HCT116 (cell line): ENCODE measurements around the gene NFE2. TPM values are rescaled to one million over a fixed set of nuclear protein-coding genes. Genes with fewer than 3 reads are reported as not detected.
"Not testable (repeated sequence)": the region's sequence is repeated elsewhere in the genome, so short reads cannot be mapped to it uniquely, and the experiment has no call there.

Experiments used
- ATAC-seq: fragments of 200-7000 bp; cut with Tn5 transposase; 2 replicates; pipeline ENCODE4 v1.9.1; 2020; ENCODE audit warnings: mild to moderate bottlenecking, moderate library complexity
- BruUV-seq: library from RNA; stranded (reverse); fragments of 400-500 nt; replicated peaks from 2 replicates; lab custom pipeline; 2021; lab: Mats Ljungman, UMichigan
- CTCF ChIA-PET: fragments of 300-600 bp; sonication (Branson Sonifier 250); formaldehyde crosslinking; loops from one replicate; lab custom pipeline; 2021; ENCODE audit warnings: antibody characterized with exemption; lab: Charles Lee
- POLR2A ChIA-PET: fragments of 300-600, 350-600 bp; sonication (Branson Sonifier 250); formaldehyde crosslinking; loops from one replicate; lab custom pipeline; 2021; ENCODE audit warnings: antibody characterized with exemption; lab: Charles Lee
- RAD21 ChIA-PET, 2 experiments: fragments of 300-600 bp; sonication (Branson Sonifier 250); formaldehyde crosslinking; loops; one replicate each; lab custom pipeline; 2023; ENCODE audit warnings: low total read pairs in 2 of 2; ENCODE audit not compliant: uncharacterized antibody in 2 of 2, unreplicated experiment in 2 of 2, low non-redundant PET in 1 of 2; lab: Charles Lee
- DNase-seq: peaks from one replicate; pipeline ENCODE4 v3.0.0-alpha.2; 2010; ENCODE audit warnings: low read depth, low spot score
- H2AFZ ChIP-seq: fragments of 200-600 bp; shearing (Covaris generic), sonication (generic); 2 replicates; pipeline ENCODE4 v1.6.1; 2017; ENCODE audit warnings: low read depth, mixed run types, mixed read lengths, antibody characterized with exemption, low read length; ENCODE audit not compliant: poor library complexity, severe bottlenecking
- H3K27ac ChIP-seq: 2 replicates; pipeline ENCODE4 v1.5.1; 2012; ENCODE audit warnings: low read depth, low read length
- H3K27me3 ChIP-seq: fragments of 200-600 bp; sonication (generic); 2 replicates; pipeline ENCODE4 v1.6.1; 2016; ENCODE audit warnings: mixed run types, low read length, mixed read lengths; ENCODE audit not compliant: insufficient read depth
- H3K36me3 ChIP-seq, 2 experiments: fragments of 200-500 bp in 1 of 2; fragments of 200-600 bp in 1 of 2; sonication (Bioruptor generic) in 1 of 2; sonication (generic) in 1 of 2; 2 replicates each; pipeline versions ENCODE4 v1.5.1 to v1.6.1; 2014 to 2016; ENCODE audit warnings: low read length in 2 of 2, inconsistent platforms in 1 of 2, mixed read lengths in 1 of 2, mixed run types in 1 of 2; ENCODE audit not compliant: insufficient read depth in 2 of 2, control insufficient read depth in 1 of 2
- H3K4me1 ChIP-seq, 2 experiments: fragments of 200-600 bp in 1 of 2; sonication (generic) in 1 of 2; 2 replicates each; pipeline versions ENCODE4 v1.5.1 to v1.6.1; 2012 to 2017; ENCODE audit warnings: low read length in 2 of 2, inconsistent platforms in 1 of 2, mild to moderate bottlenecking in 1 of 2, mixed read lengths in 1 of 2, mixed run types in 1 of 2, moderate library complexity in 1 of 2; ENCODE audit not compliant: insufficient read depth in 2 of 2, control insufficient read depth in 1 of 2
- H3K4me2 ChIP-seq: fragments of 200-600 bp; sonication (generic); 2 replicates; pipeline ENCODE4 v1.6.1; 2017; ENCODE audit warnings: mixed run types, low read length, mixed read lengths
- H3K4me3 ChIP-seq, 2 experiments: fragments of 200-600 bp in 1 of 2; sonication (generic) in 1 of 2; replicated peaks in 1 of 2; 2 replicates each; pipeline ENCODE4 v1.5.1; 2011 to 2016; ENCODE audit warnings: low read length in 2 of 2, control low read depth in 1 of 2, low read depth in 1 of 2, mild to moderate bottlenecking in 1 of 2, mixed read lengths in 1 of 2, mixed run types in 1 of 2
- H3K79me2 ChIP-seq: fragments of 200-600 bp; sonication (generic); 2 replicates; pipeline ENCODE4 v1.6.1; 2017; ENCODE audit warnings: mild to moderate bottlenecking, mixed run types, low read length, moderate library complexity, mixed read lengths; ENCODE audit not compliant: insufficient read depth
- H3K9ac ChIP-seq: fragments of 200-600 bp; sonication (generic); 2 replicates; pipeline ENCODE4 v1.6.1; 2016; ENCODE audit warnings: low read length, mixed read lengths
- H3K9me2 ChIP-seq: fragments of 200-600 bp; sonication (generic), shearing (Covaris generic); 2 replicates; pipeline ENCODE4 v1.6.1; 2017; ENCODE audit warnings: mixed run types, mild to moderate bottlenecking, moderate library complexity; ENCODE audit not compliant: insufficient read depth
- H3K9me3 ChIP-seq, 2 experiments: fragments of 200-500 bp in 1 of 2; fragments of 200-600 bp in 1 of 2; sonication (Bioruptor generic) in 1 of 2; sonication (generic) in 1 of 2; 2 replicates each; pipeline ENCODE4 v1.6.1; 2014 to 2017; ENCODE audit warnings: low read length in 2 of 2, mixed read lengths in 2 of 2, inconsistent platforms in 1 of 2, low read depth in 1 of 2, mild to moderate bottlenecking in 1 of 2, mixed run types in 1 of 2, moderate library complexity in 1 of 2; ENCODE audit not compliant: control insufficient read depth in 1 of 2, insufficient read depth in 1 of 2
- H4K20me1 ChIP-seq: fragments of 200-600 bp; sonication (generic), shearing (Covaris generic); 2 replicates; pipeline ENCODE4 v1.6.1; 2017; ENCODE audit warnings: mixed run types, mild to moderate bottlenecking, moderate library complexity; ENCODE audit not compliant: insufficient read depth
- CTCF ChIP-seq, 3 experiments: fragments of 200-600 bp in 1 of 3; sonication (generic) in 1 of 3; IDR thresholded peaks in 2 of 3; conservative IDR thresholded peaks in 1 of 3; 2 replicates each; pipeline ENCODE4 v1.5.1; 2012 to 2017; ENCODE audit warnings: low read depth in 2 of 3, low read length in 2 of 3, antibody characterized with exemption in 1 of 3, borderline replicate concordance in 1 of 3, control low read depth in 1 of 3, mild to moderate bottlenecking in 1 of 3, mixed read lengths in 1 of 3, mixed run types in 1 of 3, moderate library complexity in 1 of 3; ENCODE audit not compliant: insufficient read depth in 1 of 3
- REST ChIP-seq: IDR thresholded peaks from 2 replicates; pipeline ENCODE4 v1.6.1; 2012; ENCODE audit warnings: low read depth
- intact Hi-C: fragments of 100-400 bp; cut with micrococcal nuclease; formaldehyde crosslinking; loops from 2 replicates; pipeline ENCODE4 v1.10.0; 2022
- total RNA-seq: library from RNA; stranded (reverse); gene quantifications from one replicate; pipeline ENCODE4 v1.2.1, GENCODE V29; 2021; ENCODE audit not compliant: unreplicated experiment

The NFE2 gene
- total RNA-seq, 1 experiment from 2014 or later: 1.3 TPM

DNA sequence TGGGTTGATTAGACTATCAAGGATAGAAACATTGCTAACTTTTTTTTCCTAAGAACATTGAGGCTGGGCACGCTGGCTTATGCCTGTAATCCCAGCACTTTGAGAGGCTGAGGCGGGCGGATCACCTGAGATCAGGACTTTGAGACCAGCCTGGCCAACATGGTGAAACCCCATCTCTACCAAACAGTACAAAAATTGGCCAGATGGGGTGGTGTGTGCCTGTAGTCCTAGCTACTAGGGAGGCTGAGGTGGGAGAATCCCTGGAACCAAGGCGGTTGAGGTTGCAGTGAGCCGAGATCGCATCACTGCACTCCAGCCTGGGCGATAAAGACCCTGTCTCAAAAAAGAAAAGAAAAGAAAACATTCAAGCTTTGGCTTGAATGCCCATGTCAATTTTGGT lies 11.5 kb upstream of the NFE2 start:
- not testable (repeated sequence) for H3K36me3 ChIP-seq
- TF ChIP-seq CTCF (IDR thresholded peaks at IDR 0.05 in 2 of 3, conservative IDR thresholded peaks at IDR 0.05 in 1 of 3; ENCODE audit: borderline replicate concordance in 1 of 3, insufficient read depth in 1 of 3, low read depth in 2 of 3, low read length in 2 of 3): 0 out of 6 replicates have a peak, but pooled peaks of 1 of the 3 experiments have one; percentile 6
- TF ChIP-seq, all 23 proteins: peak for 1; not testable (repeated sequence) for 22
- RAD21 ChIA-PET, H3K4me2 ChIP-seq, H2AFZ ChIP-seq, H3K9me2 ChIP-seq, intact Hi-C loops, H4K20me1 ChIP-seq, H3K27me3 ChIP-seq, DNase-seq, H3K4me3 ChIP-seq, H3K79me2 ChIP-seq, H3K9me3 ChIP-seq, BruUV-seq, H3K9ac ChIP-seq, H3K27ac ChIP-seq: not testable (repeated sequence)
- POLR2A ChIA-PET: interaction anchor here (1.6 kb wide), 1 partner anchor 12 kb away, joined by 3 read pairs; the partner anchor contains the start of gene COPZ1
- H3K4me1 ChIP-seq: peaks cover 6 to 11% of the 10 kb centered on the region in 2 experiments; a peak in 3 of 4 replicates
- ATAC-seq: peak; percentile 72
- CTCF ChIA-PET: interaction anchor here (0.8 kb wide), 1 partner anchor 13 kb away, joined by 8 read pairs; the partner anchor contains the start of gene COPZ1

- Histone ChIP-seq H3K9me2 (no peaks in the 10 kb centered on the region), H3K4me1 (peaks cover 18 to 20% of the 10 kb centered on the region in 2 experiments), H4K20me1 (no peaks in the 10 kb centered on the region), H2AFZ (no peak overlapping the region), H3K36me3 (no peaks in the 10 kb centered on the region), H3K27me3 (no peaks in the 10 kb centered on the region), H3K79me2 (no peaks in the 10 kb centered on the region), H3K9me3 (no peaks in the 10 kb centered on the region), H3K9ac (no peak overlapping the region), H3K27ac (no peak overlapping the region), H3K4me2 (peak overlapping the region; percentile 12; the same call in 1 of the 2 replicates), H3K4me3 (no peak overlapping the region)
- RAD21 ChIA-PET: no interaction called here
- TF ChIP-seq REST: no peak
- ATAC-seq (peak; percentile 16; the same call in 1 of the 2 replicates), DNase-seq (no peak)
- intact Hi-C loops: loop anchor here (2.0 kb wide), 1 partner anchor 14 kb away; the partner anchor contains the start of gene COPZ1
- CTCF ChIA-PET: interaction anchor here (1.0 to 3.4 kb wide), 2 partner anchors 14 to 17 kb away, joined by 3 to 11 read pairs; partner anchors contain the start of gene COPZ1
- no TSS peak for BruUV-seq
- POLR2A ChIA-PET: interaction anchor here (0.6 kb wide), 1 partner anchor 14 kb away, joined by 3 read pairs; the partner anchor contains the start of gene COPZ1
These were observed 10.2 kb upstream of the NFE2 start for GRCh38 chr12:54311051-54311450.
